Colonic mucosa (tissue), 4 donors: Measurements from ENCODE around the gene MREG. TPM values are rescaled to one million over a fixed set of nuclear protein-coding genes. Genes with fewer than 3 reads are reported as not detected.

Source experiments
- DNase-seq: peaks from one replicate; pipeline ENCODE4 v3.0.0-alpha.2; 2020
- H3K27ac ChIP-seq: fragments of 200-600 bp; one replicate; pipeline ENCODE4 v1.8.0; 2021
- H3K27me3 ChIP-seq: fragments of 200-600 bp; one replicate; pipeline ENCODE4 v1.8.0; 2021
- H3K36me3 ChIP-seq: fragments of 200-600 bp; one replicate; pipeline ENCODE4 v1.8.0; 2021
- H3K4me1 ChIP-seq: fragments of 200-600 bp; one replicate; pipeline ENCODE4 v1.8.0; 2021; ENCODE audit warnings: mild to moderate bottlenecking
- H3K4me3 ChIP-seq: fragments of 200-600 bp; one replicate; pipeline ENCODE4 v1.8.0; 2021
- H3K9ac ChIP-seq, 2 donors: one replicate each; pipeline ENCODE4 v1.7.0; 2013; ENCODE audit warnings: control low read depth in 2 of 2, low read depth in 2 of 2, low read length in 2 of 2
- H3K9me3 ChIP-seq: fragments of 200-600 bp; one replicate; pipeline ENCODE4 v1.8.0; 2021
- intact Hi-C: fragments of 100-400 bp; cut with DNase I; formaldehyde crosslinking; loops from one replicate; pipeline ENCODE4 v1.14.1; 2022
- total RNA-seq, 2 donors: library from RNA; stranded (reverse); fragmentation: NEBNext Ultra II Directional in 1 of 2; extraction: Animal tissue kit (Norgen Biotek cat#: 25700) in 1 of 2; gene quantifications; one replicate each; pipeline ENCODE4 v1.2.1, GENCODE V29; 2021
- TF ChIP-seq, protein P1 (sequence below): fragments of 200-600 bp; IDR thresholded peaks from one replicate; pipeline ENCODE4 v1.8.0; 2022; ENCODE audit warnings: antibody characterized with exemption, mild to moderate bottlenecking
- donor health status: healthy.
- donor health status: DM: no; HTN: no; CAD: no.
- donor health status: DM: no; HTN: no; CAD: no.

MREG gene
- total RNA-seq, 2 donors from 2014 or later, result 8.5 to 9.4 TPM

DNA sequence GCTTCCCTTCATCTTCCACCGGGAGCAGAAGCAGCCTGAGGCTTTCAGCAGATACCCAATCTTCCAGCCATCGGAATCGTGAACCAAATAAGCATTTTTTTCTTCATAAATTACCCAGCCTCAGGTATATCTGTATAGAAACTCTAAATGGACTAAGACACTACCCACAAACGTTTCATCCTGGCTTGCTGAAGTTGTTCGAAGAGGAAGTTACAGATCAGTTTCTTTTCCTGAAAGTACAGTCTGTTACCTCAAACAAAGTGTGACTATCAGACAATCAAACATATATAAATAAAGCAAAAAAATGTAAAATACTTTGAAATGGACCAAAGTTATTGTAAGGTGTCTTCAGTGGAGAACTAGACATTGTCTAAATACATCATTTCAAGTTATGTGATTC is 97.9 kb downstream of the MREG start:
- TF ChIP-seq, protein P1, sequence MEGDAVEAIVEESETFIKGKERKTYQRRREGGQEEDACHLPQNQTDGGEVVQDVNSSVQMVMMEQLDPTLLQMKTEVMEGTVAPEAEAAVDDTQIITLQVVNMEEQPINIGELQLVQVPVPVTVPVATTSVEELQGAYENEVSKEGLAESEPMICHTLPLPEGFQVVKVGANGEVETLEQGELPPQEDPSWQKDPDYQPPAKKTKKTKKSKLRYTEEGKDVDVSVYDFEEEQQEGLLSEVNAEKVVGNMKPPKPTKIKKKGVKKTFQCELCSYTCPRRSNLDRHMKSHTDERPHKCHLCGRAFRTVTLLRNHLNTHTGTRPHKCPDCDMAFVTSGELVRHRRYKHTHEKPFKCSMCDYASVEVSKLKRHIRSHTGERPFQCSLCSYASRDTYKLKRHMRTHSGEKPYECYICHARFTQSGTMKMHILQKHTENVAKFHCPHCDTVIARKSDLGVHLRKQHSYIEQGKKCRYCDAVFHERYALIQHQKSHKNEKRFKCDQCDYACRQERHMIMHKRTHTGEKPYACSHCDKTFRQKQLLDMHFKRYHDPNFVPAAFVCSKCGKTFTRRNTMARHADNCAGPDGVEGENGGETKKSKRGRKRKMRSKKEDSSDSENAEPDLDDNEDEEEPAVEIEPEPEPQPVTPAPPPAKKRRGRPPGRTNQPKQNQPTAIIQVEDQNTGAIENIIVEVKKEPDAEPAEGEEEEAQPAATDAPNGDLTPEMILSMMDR, result no peak
- no peak for DNase-seq
- H3K27ac ChIP-seq, result no peak overlapping the region
- intact Hi-C loops, result loop anchor here (5.0 kb wide), 1 partner anchor 453 kb away; no protein-coding TSS in a partner anchor
- no peak overlapping the region for H3K4me3 ChIP-seq
- H3K27me3 ChIP-seq, result no peaks in the 10 kb centered on the region
- no peak overlapping the region for H3K9ac ChIP-seq
- H3K9me3 ChIP-seq, result no peaks in the 10 kb centered on the region
- no peaks in the 10 kb centered on the region for H3K4me1 ChIP-seq
- H3K36me3 ChIP-seq, result no peaks in the 10 kb centered on the region

DNA sequence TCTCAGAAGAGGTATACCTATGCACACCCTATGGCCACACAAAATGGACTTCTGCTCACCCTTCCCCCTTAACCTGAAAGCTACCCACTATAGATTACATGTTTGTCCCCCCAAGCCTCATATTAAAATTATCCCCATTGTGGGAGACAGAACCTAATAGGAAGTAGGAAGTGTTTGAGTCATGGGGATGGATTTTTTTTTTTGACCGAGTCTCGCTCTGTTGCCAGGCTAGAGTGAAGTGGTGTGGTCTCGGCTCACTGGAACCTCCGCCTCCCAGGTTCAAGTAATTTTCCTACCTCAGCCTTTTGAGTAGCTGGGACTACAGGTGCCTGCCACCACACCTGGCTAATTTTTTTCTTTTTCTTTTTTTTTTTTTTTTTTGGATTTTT is 98.6 kb downstream of the MREG start:
- intact Hi-C loops, result loop anchor here (5.0 kb wide), 1 partner anchor 452 kb away; no protein-coding TSS in a partner anchor
- H3K4me1 ChIP-seq, result no peaks in the 10 kb centered on the region
- no peak overlapping the region for H3K4me3 ChIP-seq
- H3K27ac ChIP-seq, result no peak overlapping the region
- H3K9ac ChIP-seq, result no peak overlapping the region
- TF ChIP-seq, protein P1, result no peak
- DNase-seq, result no peak
- H3K9me3 ChIP-seq, result no peaks in the 10 kb centered on the region
- H3K36me3 ChIP-seq, result no peaks in the 10 kb centered on the region
- no peaks in the 10 kb centered on the region for H3K27me3 ChIP-seq

DNA sequence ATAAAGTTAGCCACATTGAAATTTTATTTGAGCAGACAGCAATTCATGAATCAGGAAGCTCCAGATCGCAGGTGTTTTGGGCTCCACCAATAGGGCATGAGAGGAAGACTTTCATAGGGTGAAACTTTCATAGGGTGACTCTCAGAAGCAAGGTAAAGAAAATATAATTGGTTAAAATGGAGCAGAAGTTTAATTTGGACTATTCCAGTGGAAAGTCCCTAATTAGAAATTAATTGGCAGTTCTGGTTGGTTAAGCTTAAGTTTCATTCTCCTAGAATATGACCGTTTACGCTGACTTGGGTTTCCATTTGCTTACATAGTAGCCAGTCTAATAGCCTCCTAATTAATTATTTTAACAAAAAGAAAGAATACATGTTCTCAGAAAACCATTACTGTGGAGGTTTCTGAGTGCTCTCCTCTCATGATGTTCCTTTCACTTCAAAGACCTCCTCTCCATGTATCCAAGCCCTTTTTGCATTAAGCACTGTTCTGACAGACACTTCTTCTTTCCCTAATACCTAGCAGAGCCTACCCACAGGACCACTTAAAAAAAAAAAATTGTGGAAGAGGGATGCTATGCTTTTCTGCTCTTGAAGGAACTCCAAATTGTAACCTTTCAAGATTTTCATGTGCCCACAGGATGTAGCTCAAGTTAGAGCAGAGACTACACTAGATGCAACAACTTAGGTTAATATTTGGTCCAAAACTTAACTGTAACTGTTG is 99.1 kb downstream of the MREG start:
- no peak overlapping the region for H3K9ac ChIP-seq
- TF ChIP-seq, protein P1, result no peak
- DNase-seq, result no peak
- intact Hi-C loops, result no loop called here
- no peaks in the 10 kb centered on the region for H3K9me3 ChIP-seq
- no peaks in the 10 kb centered on the region for H3K36me3 ChIP-seq
- no peak overlapping the region for H3K27ac ChIP-seq
- H3K4me3 ChIP-seq, result no peak overlapping the region
- H3K4me1 ChIP-seq, result no peaks in the 10 kb centered on the region
- no peaks in the 10 kb centered on the region for H3K27me3 ChIP-seq

DNA sequence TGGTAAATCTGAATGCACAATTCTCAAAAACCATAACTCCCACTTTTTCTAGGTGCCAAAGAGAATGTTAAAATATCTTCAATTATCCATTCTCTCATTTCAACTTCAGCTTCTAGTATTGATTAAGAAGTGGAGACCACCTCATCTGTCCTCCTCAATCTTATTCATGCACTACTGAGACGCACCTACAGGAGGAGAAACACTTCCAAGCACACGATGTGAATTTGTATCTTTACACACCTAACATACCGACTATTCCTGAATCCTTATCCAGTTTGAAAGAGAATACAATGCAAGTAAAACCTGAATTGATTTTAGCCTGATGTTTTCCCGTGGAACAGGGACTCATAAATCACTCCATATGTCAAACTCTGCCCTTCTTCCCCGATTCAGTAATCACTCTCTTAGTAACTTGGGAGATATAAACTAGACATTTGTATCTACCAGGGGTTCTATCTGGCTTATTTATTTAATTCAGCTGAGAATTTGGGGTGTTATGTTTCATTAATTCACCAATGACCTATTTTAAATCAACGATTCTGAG is 101.0 kb downstream of the MREG start:
- TF ChIP-seq, protein P1, result no peak
- H3K4me3 ChIP-seq, result no peak overlapping the region
- no peaks in the 10 kb centered on the region for H3K36me3 ChIP-seq
- DNase-seq, result no peak
- no peak overlapping the region for H3K27ac ChIP-seq
- no peak overlapping the region for H3K9ac ChIP-seq
- no peaks in the 10 kb centered on the region for H3K4me1 ChIP-seq
- intact Hi-C loops, result no loop called here
- H3K27me3 ChIP-seq, result no peaks in the 10 kb centered on the region
- no peaks in the 10 kb centered on the region for H3K9me3 ChIP-seq

DNA sequence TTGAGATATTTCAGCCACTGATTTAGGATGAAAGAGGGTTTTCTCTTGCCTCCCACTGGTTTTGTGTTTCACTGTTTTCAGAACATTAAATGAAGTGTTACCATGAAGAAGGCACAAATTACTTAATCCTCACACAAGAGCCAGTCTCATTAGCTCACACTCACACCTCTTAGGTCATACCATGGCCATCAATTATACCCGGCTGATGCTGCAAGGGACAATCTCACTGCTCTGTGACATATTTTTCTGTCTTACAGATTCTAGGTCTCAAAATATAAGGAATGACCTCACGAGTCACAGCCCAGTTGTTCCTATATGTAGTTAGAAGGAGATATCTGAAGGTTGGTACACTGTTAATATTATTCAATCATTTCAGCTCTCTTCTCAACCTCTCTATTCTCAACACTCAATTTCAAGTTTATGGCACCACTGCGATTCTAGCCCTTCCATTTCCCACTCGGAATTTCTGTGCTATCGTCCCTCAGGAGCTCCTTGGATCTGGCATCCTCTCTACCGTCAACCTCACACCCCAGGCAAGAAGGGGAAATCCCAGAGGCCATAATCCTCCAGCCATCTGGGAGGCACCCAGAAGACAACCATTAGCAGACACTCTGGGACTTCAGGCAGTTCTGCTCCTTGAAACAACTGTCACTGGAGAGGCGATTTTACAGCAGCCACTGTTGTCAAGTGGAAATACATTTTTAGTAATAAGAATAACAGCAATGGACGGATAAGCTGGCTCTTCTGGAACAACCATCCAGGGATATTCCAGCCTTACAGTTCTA is 101.9 kb downstream of the MREG start:
- TF ChIP-seq, protein P1, result no peak
- intact Hi-C loops, result no loop called here
- no peaks in the 10 kb centered on the region for H3K36me3 ChIP-seq
- no peak overlapping the region for H3K4me3 ChIP-seq
- no peak overlapping the region for H3K9ac ChIP-seq
- DNase-seq, result no peak
- H3K27me3 ChIP-seq, result no peaks in the 10 kb centered on the region
- H3K9me3 ChIP-seq, result no peaks in the 10 kb centered on the region
- no peaks in the 10 kb centered on the region for H3K4me1 ChIP-seq
- H3K27ac ChIP-seq, result no peak overlapping the region
